Activated B cell treated with CpG ODN at 0.5 μM for 24 hours (primary cell): ENCODE results near the gene KLHDC2. TPM values are rescaled to one million over a fixed set of nuclear protein-coding genes. Genes with fewer than 3 reads are reported as not detected.

Source experiments
- ATAC-seq: fragments of 200-7000 bp; cut with Tn5 transposase; one replicate; pipeline ENCODE4 v1.10.0; 2021; ENCODE audit warnings: low read depth, mild to moderate bottlenecking, moderate library complexity
- CTCF ChIA-PET: fragments of 350-600 bp; sonication (Branson Sonifier 250); formaldehyde crosslinking; loops from one replicate; lab custom pipeline; 2021; ENCODE audit warnings: antibody characterized with exemption; lab: Charles Lee
- POLR2A ChIA-PET: fragments of 350-600 bp; sonication (Branson Sonifier 250); formaldehyde crosslinking; loops from one replicate; lab custom pipeline; 2021; ENCODE audit warnings: antibody characterized with exemption; lab: Charles Lee
- DNase-seq: peaks from one replicate; pipeline ENCODE4 v3.0.0; 2022
- H3K27ac Mint-ChIP-seq: one replicate; pipeline ENCODE4 v1.8.0; 2020; ENCODE audit warnings: mixed read lengths
- H3K27me3 Mint-ChIP-seq: one replicate; pipeline ENCODE4 v1.8.0; 2021; ENCODE audit warnings: mixed read lengths
- H3K36me3 Mint-ChIP-seq: one replicate; pipeline ENCODE4 v1.8.0; 2021; ENCODE audit warnings: low read depth, mixed read lengths
- H3K4me1 Mint-ChIP-seq: one replicate; pipeline ENCODE4 v1.8.0; 2021; ENCODE audit warnings: mixed read lengths
- H3K4me3 Mint-ChIP-seq: one replicate; pipeline ENCODE4 v1.8.0; 2020; ENCODE audit warnings: mild to moderate bottlenecking, mixed read lengths
- H3K9me3 Mint-ChIP-seq: one replicate; pipeline ENCODE4 v1.8.0; 2020; ENCODE audit warnings: mixed read lengths
- intact Hi-C: fragments of 100-400 bp; cut with micrococcal nuclease; formaldehyde crosslinking; loops from one replicate; pipeline ENCODE4 v1.15.1; 2024
- total RNA-seq: library from RNA; stranded (reverse); gene quantifications from 2 replicates; pipeline ENCODE4 v1.2.3, GENCODE V29; 2022
- TF ChIP-seq, protein P1 (sequence below): fragments of 200-600 bp; IDR thresholded peaks from one replicate; pipeline ENCODE4 v1.8.0; 2022; ENCODE audit warnings: antibody characterized with exemption, mild to moderate bottlenecking

Gene KLHDC2
- total RNA-seq, 1 donor from 2014 or later = 31.2 TPM

DNA sequence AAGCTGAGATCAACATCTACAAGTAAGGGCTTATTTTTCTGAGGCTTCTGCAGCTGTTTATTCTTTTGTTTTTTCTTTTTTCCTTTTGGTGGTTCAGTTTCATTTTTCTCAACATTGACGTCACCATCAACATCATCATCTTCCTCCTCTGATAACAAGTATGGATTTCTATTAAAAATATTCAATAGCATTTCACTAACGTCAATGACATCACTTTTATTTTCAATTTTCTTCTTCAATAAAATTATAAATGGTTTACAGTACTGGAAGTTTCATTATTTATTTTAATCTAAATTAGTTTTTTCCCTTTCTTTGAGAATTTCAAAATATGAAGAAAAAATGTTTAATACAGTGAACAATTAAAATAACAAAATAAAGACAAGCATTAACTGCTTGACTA lies 60.7 kb downstream of the KLHDC2 start:
- H3K4me3 Mint-ChIP-seq = no peak overlapping the region
- peaks cover 79% of the 10 kb centered on the region for H3K36me3 Mint-ChIP-seq
- DNase-seq = no peak
- H3K9me3 Mint-ChIP-seq = no peaks in the 10 kb centered on the region
- ChIA-PET CTCF (interaction anchor here (0.9 to 5.2 kb wide), 4 partner anchors 13 to 367 kb away, joined by 3 to 24 read pairs (median 8); partner anchors contain the start of gene DNAAF2), POLR2A (interaction anchor here (1.0 kb wide), 1 partner anchor 24 kb away, joined by 3 read pairs; the partner anchor contains the start of gene NEMF)
- ATAC-seq = no peak
- TF ChIP-seq, protein P1, sequence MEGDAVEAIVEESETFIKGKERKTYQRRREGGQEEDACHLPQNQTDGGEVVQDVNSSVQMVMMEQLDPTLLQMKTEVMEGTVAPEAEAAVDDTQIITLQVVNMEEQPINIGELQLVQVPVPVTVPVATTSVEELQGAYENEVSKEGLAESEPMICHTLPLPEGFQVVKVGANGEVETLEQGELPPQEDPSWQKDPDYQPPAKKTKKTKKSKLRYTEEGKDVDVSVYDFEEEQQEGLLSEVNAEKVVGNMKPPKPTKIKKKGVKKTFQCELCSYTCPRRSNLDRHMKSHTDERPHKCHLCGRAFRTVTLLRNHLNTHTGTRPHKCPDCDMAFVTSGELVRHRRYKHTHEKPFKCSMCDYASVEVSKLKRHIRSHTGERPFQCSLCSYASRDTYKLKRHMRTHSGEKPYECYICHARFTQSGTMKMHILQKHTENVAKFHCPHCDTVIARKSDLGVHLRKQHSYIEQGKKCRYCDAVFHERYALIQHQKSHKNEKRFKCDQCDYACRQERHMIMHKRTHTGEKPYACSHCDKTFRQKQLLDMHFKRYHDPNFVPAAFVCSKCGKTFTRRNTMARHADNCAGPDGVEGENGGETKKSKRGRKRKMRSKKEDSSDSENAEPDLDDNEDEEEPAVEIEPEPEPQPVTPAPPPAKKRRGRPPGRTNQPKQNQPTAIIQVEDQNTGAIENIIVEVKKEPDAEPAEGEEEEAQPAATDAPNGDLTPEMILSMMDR = no peak
- no peaks in the 10 kb centered on the region for H3K27me3 Mint-ChIP-seq
- intact Hi-C loops = no loop called here
- no peak overlapping the region for H3K27ac Mint-ChIP-seq
- peaks cover 6% of the 10 kb centered on the region for H3K4me1 Mint-ChIP-seq

Other genes starting within 250 kb of the KLHDC2 start
- 3,259 and 3,732 TPM in 2 replicates for gene RPS29, start 181.8 kb upstream of the KLHDC2 start, total RNA-seq
- 15.1 and 19.9 TPM in 2 replicates for gene LRR1, start 169.2 kb upstream of the KLHDC2 start, total RNA-seq
- 150 and 166 TPM in 2 replicates for gene RPL36AL, start 147.5 kb upstream of the KLHDC2 start, total RNA-seq
- 39.7 and 40.5 TPM in 2 replicates for gene MGAT2, start 147.4 kb upstream of the KLHDC2 start, total RNA-seq
- gene DNAAF2, start 132.9 kb upstream of the KLHDC2 start, total RNA-seq = 8.5 and 8.6 TPM in 2 replicates
- gene POLE2, start 79.9 kb upstream of the KLHDC2 start, total RNA-seq = 2.9 and 5.3 TPM in 2 replicates
- gene KLHDC1, start 75.0 kb upstream of the KLHDC2 start, total RNA-seq = 5.7 and 6.9 TPM in 2 replicates
- gene NEMF, start 84.6 kb downstream of the KLHDC2 start, total RNA-seq = 99.1 and 110 TPM in 2 replicates
- gene ARF6, start 124.9 kb downstream of the KLHDC2 start, total RNA-seq = 136 and 142 TPM in 2 replicates